GM21360 (cell line): Measurements from ENCODE around the gene EXOC4.

Experiments used
- ATAC-seq: cut with Tn5 transposase; IDR thresholded peaks from one replicate; pipeline ENCODE4 v1.9.1; 2021; ENCODE audit warnings: mild to moderate bottlenecking, moderate library complexity; ENCODE audit not compliant: unreplicated experiment

EXOC4 gene

DNA sequence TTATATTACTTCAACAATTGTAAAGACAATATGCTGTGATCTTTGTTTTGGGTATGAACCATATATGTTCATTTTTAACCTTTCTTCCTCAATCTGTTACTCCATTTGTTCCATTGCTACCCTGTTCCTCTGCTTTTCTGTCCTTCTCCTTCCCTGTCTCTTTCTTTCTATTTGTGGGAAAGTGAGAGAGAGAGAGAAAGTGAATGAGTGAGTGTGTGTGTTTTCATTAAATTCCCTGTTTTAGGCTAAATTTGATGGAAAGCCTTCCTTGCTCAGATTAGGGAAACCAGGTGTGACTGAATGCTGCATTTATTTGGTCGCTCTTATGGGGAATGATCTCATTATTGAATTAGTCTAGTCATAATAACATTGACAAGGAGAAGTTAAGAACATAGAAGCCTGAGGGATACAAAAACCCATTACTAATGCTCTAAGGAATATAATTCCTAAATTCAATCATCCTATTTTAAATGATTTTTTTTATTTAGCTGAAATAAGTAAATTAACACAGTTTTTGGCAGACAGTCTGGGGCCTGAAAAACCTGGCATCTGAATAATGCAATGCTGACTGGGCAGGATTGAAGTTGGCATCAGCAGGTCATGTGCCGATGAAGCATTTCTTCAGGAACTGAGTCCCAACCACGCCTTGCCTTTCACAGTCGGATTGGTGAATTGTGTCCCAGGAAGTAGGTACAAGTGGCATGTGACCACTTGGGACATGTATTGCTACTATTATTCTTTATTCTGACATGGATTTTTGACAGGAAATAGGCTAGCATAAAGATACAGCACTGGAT, 756.6 kb downstream of the EXOC4 start:
- ATAC-seq = no peak

DNA sequence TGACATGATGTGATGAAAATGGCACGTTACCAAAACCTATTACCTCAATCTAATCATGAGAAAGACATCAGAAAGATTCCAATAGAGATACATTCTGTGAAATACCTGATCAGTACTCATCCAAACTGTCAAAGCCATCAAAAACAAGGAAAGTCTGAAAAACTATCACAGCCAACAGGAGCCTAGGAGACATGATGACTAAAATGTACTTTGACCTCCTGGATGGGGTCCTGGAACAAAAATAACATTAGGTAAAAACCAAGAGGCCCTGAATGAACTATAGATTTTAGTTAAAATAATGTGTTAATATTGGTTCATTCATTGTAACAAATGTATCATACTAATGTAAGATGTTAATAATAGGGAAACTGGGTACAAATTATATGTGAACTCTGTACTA, 760.4 kb downstream of the EXOC4 start:
- no peak for ATAC-seq

DNA sequence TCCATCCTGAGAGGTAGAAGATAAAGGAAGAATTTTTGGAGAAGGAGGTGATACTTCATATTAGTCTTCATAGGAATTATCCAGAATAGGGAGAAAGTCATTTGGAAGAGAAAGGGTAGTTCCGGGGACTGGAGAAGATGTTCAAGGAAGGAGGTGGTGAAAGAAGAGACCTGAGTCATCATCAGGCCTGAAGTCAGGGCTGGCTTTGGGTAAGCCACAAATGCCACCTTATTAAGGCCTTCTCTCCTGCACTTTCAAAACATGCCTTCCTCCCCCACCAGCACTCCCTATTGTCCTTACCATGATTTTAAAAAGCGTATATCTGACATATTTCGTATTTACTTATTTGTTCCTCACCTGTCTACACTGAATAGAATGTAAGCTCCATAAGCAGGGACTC, 762.1 kb downstream of the EXOC4 start:
- ATAC-seq = no peak

DNA sequence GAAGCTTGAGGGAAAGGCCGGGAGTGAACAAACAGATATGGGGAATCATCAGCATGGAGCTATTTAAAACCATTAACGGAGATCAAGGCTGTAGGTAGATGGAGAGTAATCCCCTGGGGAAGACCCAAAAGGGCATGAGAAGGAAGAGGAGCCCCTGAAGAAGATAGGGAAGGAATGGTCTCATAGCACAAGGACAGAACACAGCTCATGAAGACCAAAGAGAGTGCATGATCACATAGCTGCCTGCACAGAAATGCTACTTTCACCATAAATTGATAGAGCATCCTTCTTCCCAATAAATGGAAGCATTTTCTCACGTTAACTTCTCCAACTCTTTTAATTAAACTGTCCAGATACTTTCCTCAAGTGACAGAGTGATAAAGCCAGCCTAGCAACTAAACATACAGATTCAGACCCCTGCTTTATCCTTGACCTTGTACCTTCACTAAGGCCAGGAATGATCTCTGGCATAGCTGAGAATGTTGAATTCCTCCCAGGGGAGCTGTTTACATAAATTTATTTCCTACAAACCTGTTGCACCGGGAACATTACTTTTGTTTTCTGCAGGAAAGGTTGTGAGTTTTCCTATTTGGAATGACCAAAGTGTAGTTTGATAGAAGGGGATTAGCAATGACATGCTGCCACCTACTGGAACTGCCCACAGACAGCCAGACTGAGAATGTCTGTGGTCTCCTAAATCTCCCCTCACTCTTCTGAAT, 763.5 kb downstream of the EXOC4 start:
- no peak for ATAC-seq

GRCh38 chr7:134016942-134017303, 764.0 kb downstream of the EXOC4 start:
- ATAC-seq = no peak

DNA sequence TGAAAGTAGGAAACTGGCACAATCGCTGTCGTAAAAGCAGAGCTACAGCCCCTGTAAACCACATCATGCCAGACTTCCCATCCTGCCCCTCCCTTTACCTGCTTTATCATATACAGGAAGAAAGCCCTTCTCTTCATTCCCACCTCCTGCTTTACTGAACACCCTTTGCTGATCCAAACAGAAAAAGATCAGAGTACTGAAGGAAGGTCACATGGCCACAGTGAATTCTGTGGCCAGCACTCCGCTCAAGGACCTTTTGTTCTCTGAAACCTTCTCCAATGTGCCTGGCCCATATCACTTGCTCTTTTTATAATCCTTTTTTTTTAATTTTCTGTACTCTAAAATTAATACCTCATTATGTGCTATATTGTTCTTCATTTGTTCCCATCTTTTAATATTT, 765.4 kb downstream of the EXOC4 start:
- ATAC-seq = no peak

- no peak for ATAC-seq
Observed at GRCh38 chr7:134019251-134019650, 766.4 kb downstream of the EXOC4 start.

DNA sequence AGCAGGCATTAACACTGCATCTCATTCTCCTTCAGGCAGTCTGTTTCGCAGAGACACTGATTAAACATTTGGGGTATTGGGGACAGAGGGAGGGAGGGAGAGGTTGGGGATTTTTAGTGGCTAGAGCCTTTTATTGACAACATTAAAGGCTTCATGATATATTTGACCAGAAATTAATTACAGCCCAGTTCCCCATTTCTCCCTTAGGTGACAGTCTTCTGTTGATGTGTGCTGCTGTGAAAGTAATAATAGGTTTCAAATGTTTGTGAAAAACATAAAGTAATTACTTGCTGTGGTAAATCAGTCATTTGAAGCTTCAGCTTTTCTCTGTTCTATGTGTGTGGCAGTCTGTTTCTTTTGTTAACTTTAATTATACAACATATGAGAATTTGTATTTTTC, 769.0 kb downstream of the EXOC4 start:
- ATAC-seq = no peak

- ATAC-seq = no peak
Observed at GRCh38 chr7:134022286-134022911, 769.5 kb downstream of the EXOC4 start.

DNA sequence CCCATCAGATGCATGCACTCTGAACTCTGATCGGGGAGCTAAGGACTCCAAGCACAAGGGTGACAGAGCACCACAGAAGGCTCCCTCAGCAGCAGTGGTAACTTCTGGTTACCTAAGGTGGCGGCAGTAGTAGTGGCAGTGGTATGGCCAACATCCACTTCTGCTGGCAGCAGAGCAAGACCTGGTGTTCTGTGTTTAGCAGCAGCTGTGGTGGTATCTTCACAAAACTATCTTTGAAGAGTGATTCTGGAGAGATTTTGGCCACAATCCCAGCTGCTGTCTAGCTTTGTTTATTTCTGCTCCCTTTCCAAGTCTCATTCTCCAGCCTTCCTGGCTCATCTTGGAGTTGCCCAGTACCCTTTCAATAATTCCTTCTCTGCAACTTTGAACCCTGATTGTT, 771.9 kb downstream of the EXOC4 start:
- no peak for ATAC-seq

DNA sequence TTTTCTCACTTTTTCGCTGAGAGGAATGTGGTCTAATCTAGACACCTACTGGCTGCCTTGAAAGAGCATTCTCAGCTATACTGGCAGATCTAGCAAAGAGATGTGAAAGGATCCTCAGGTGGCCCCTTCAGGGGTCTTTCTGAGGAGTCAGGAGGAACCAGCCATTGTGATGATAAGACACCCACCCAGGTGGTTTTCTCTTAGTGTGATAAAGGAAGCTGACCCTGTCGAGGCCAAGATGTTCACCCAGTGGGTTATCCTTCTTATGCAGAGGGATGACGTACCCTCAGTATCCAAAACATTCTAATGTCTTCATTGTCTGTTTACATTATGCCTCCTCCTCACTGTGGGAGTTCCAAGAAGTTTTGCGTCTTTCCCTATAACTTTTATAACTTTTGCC, 776.0 kb downstream of the EXOC4 start:
- ATAC-seq = no peak

DNA sequence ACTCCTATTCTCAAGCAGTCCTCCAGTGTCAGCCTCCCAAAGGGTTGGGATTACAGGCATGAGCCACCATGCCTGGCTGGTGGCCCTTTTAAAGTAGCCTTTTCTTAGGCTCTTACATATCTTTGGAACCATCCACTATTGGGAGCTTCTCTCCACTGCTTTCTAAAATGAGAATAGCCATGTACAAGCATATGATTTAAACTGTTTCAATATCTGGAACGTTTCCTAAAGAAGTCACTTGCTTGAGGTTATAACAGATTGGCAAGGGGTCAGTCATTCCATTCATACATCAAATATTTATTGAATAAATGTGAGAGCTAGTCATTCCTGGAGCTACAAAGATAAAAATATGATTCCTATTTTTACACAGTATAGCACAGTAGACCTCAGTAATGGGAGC, 776.9 kb downstream of the EXOC4 start:
- no peak for ATAC-seq

- ATAC-seq = no peak
Observed at GRCh38 chr7:134030460-134030865, 777.6 kb downstream of the EXOC4 start.

GRCh38 chr7:134031835-134032617, 779.1 kb downstream of the EXOC4 start:
- ATAC-seq = no peak

DNA sequence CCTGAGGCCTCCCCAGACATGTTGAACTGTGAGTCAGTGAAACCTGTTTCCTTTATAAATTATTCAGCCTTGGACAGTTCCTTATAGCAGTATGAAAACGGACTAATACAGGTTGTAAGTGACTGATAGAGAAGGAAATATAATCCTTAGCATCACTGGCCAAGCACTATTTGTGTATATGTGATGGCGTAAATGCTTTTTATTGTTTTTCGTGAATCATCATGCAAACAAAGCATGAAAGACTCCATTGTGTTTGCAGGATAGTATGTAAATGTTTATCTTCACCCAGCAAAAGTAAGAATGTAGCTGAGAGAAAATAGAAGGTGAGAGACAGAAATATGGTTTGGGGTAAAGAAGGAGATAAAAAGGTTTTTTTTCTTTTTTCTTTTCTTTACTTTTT, 781.8 kb downstream of the EXOC4 start:
- no peak for ATAC-seq

DNA sequence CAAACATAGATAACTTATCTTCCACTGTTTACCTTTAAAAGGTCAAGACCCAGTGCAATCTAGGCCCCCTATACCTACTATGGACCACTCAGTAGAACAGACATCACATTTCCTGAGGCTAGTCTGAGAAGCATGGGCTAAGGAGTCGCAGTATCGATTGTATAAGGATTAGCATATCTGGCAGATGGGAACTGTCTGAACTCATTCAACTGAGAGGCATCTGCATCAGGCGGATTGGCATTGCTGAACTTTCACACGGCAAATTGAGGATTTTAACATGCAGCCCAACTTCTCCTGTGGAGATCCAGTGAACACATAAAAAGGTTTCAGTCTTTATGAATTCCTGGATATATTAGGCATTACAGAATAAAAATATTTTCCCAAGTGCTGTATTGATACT, 785.1 kb downstream of the EXOC4 start:
- ATAC-seq = no peak

GRCh38 chr7:134040988-134041387, 788.1 kb downstream of the EXOC4 start:
- no peak for ATAC-seq

DNA sequence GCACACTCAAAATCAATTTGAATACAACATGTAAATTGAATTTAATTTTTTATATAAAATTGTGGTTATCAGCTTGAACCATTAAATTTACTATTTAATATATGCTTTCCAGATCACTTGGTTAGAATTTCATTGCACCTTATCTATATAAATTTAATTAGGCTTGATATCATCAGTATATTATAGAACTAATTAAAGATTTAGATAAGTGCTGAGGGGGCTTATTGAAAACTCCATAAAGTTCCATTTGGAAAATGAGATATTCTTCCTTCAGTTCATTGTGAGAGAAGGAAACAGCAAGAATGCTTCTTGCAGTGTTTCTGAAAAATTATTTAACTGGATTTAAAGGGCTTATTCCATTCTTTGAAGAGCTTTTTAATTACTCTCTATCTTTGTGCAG, 788.6 kb downstream of the EXOC4 start:
- ATAC-seq = no peak

GRCh38 chr7:134042307-134042706, 789.4 kb downstream of the EXOC4 start:
- no peak for ATAC-seq

- no peak for ATAC-seq
Observed at GRCh38 chr7:134044682-134045081, 791.8 kb downstream of the EXOC4 start.

DNA sequence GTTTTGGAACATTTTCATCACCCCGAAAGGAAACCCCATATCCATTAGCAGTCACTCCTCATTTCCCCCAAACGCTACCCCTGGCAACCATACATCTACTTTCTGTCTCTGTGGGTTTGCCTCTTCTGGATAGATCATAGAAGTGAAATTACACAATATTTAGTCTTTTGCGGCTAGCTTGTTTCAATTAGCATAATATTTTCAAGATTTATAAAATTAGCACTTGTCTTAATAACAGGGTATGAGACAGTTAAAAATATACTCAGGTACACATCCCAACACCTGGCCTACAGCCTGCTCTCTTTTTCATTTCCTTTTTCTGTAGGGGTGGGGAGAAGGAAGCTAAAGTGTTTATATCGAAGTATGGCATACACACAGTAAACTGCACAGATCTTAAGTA, 792.8 kb downstream of the EXOC4 start:
- no peak for ATAC-seq
